CD4-positive, alpha-beta memory T cell (primary cell): ENCODE data around the gene NHERF1. TPM values are rescaled to one million over a fixed set of nuclear protein-coding genes. Genes with fewer than 3 reads are reported as not detected.

Experiments
- CTCF ChIA-PET: fragments of 350-600 bp; sonication (Branson Sonifier 250); formaldehyde crosslinking; loops from one replicate; lab custom pipeline; 2021; ENCODE audit warnings: inconsistent platforms; ENCODE audit not compliant: partially characterized antibody; lab: Charles Lee
- POLR2A ChIA-PET: fragments of 350-600 bp; sonication (Branson Sonifier 250); formaldehyde crosslinking; loops from one replicate; lab custom pipeline; 2021; ENCODE audit not compliant: partially characterized antibody; lab: Charles Lee
- DNase-seq, 5 donors: peaks; one replicate each; pipeline versions ENCODE4 v3.0.0 to v3.0.0-alpha.2; 2020 to 2022; ENCODE audit warnings: mixed read lengths in 1 of 5
- H3K27ac ChIP-seq: one replicate; pipeline ENCODE4 v1.7.0; 2013; ENCODE audit warnings: low read depth, low read length
- H3K27me3 ChIP-seq: 2 replicates; pipeline ENCODE4 v1.7.0; 2013; ENCODE audit warnings: mild to moderate bottlenecking, low read length, moderate library complexity; ENCODE audit not compliant: insufficient read depth
- H3K36me3 ChIP-seq: 2 replicates; pipeline ENCODE4 v1.7.0; 2013; ENCODE audit warnings: mild to moderate bottlenecking, low read length, moderate library complexity; ENCODE audit not compliant: insufficient read depth
- H3K4me1 ChIP-seq: 2 replicates; pipeline ENCODE4 v1.7.0; 2013; ENCODE audit warnings: mild to moderate bottlenecking, low read length, moderate library complexity; ENCODE audit not compliant: insufficient read depth
- H3K4me3 ChIP-seq, 2 donors: one replicate each; pipeline ENCODE4 v1.7.0; 2013; ENCODE audit warnings: low read length in 2 of 2, mild to moderate bottlenecking in 1 of 2
- H3K9me3 ChIP-seq, 2 donors: one replicate each; pipeline ENCODE4 v1.7.0; 2013; ENCODE audit warnings: low read length in 2 of 2, control low read depth in 1 of 2; ENCODE audit not compliant: control insufficient read depth in 1 of 2
- H3K27ac Mint-ChIP-seq, 7 donors: one replicate each; pipeline ENCODE4 v1.8.0; 2020 to 2021; ENCODE audit warnings: mixed read lengths in 7 of 7, mild to moderate bottlenecking in 6 of 7, inconsistent platforms in 3 of 7, moderate library complexity in 3 of 7
- H3K27me3 Mint-ChIP-seq, 2 donors: one replicate each; pipeline ENCODE4 v1.8.0; 2020 to 2021; ENCODE audit warnings: mixed read lengths in 2 of 2
- H3K36me3 Mint-ChIP-seq, 2 donors: one replicate each; pipeline ENCODE4 v1.8.0; 2020 to 2021; ENCODE audit warnings: mixed read lengths in 2 of 2, inconsistent platforms in 1 of 2, mild to moderate bottlenecking in 1 of 2
- H3K4me1 Mint-ChIP-seq, 4 donors: one replicate each; pipeline ENCODE4 v1.8.0; 2020 to 2021; ENCODE audit warnings: mixed read lengths in 4 of 4, mild to moderate bottlenecking in 1 of 4
- H3K4me3 Mint-ChIP-seq, 8 donors: one replicate each; pipeline ENCODE4 v1.8.0; 2020 to 2021; ENCODE audit warnings: mixed read lengths in 8 of 8, mild to moderate bottlenecking in 7 of 8, moderate library complexity in 6 of 8, inconsistent platforms in 3 of 8
- H3K9me3 Mint-ChIP-seq, 8 donors: one replicate each; pipeline ENCODE4 v1.8.0; 2020 to 2021; ENCODE audit warnings: mixed read lengths in 8 of 8, mild to moderate bottlenecking in 5 of 8, inconsistent platforms in 3 of 8, moderate library complexity in 1 of 8
- intact Hi-C: fragments of 100-400 bp; cut with micrococcal nuclease; formaldehyde crosslinking; loops from one replicate; pipeline ENCODE4 v1.15.1; 2023
- polyA plus RNA-seq, 2 donors: library from polyadenylated mRNA; unstranded; fragments of 300-500 nt; fragmentation: Illumina TruSeq; gene quantifications; one replicate each; pipeline ENCODE4 v1.2.3, GENCODE V29; 2021
- total RNA-seq, 2 experiments: library from RNA; stranded (reverse); gene quantifications; one replicate each; pipeline ENCODE4 v1.2.3, GENCODE V29; 2021

The NHERF1 gene
- total and polyA plus RNA-seq, 4 experiments from 2014 or later: 202 to 448 (median 267) TPM

DNA sequence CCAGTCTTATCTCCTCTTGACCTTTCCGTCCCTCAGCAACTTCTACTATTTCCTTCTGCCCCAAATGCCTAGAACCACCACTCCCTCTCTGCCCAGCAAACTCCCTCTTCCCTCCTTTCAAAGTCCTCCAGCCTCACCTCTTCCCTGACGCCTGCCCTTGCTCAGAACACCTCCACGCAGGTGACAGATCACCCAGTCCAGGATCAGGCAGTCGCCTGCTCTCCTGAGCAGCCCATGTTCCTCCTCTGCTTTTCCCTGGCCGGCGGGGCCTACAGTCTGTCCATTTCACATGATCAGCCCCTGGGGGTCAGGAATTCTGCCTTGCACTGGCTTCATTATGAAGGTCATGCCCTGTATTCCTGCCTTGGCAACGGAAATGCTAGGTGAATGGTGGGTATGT is 36.1 kb upstream of the NHERF1 start:
- H3K4me3 ChIP-seq: no peak overlapping the region
- Mint-ChIP-seq H3K9me3 (no peaks in the 10 kb centered on the region), H3K36me3 (no peaks in the 10 kb centered on the region), H3K4me3 (no peak overlapping the region), H3K27me3 (peaks cover 4 to 6% of the 10 kb centered on the region in 2 donors), H3K27ac (no peak overlapping the region), H3K4me1 (peaks cover 0 to 8% (median 6%) of the 10 kb centered on the region in 4 donors)
- no peaks in the 10 kb centered on the region for H3K9me3 ChIP-seq
- H3K4me1 ChIP-seq: peaks cover 6% of the 10 kb centered on the region
- ChIA-PET POLR2A (no interaction called here), CTCF (interaction anchor here (0.7 kb wide), 1 partner anchor 25 kb away, joined by 3 read pairs; no protein-coding TSS in a partner anchor)
- no peak for DNase-seq
- no peaks in the 10 kb centered on the region for H3K27me3 ChIP-seq
- intact Hi-C loops: no loop called here
- no peak overlapping the region for H3K27ac ChIP-seq
- H3K36me3 ChIP-seq: no peaks in the 10 kb centered on the region

DNA sequence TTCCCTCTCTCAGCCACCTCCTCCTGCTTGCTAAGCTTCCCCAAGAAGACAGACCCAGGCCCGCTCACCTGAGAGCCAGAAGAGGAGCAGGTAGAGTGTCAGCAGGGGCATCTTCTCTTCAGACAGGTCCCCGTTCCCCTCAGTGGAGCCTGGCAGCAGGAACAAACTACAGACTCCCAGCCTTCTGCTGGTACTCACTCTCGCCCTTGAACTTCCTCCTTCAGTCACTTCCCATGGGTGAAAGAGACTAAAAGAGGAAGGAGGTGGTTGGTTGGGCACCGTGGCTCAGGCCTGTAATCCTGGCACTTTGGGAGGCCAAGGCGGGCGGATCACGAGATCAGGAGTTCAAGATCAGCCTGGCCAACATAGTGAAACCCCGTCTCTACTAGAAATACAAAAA is 35.7 kb upstream of the NHERF1 start, which contains the start of gene CD300LF:
Gene CD300LF (minus strand): TSS at position 168 of the 400 bp plus-strand sequence. CDS start 57 bp downstream, at position 111.
- Mint-ChIP-seq H3K4me1 (peaks cover 0 to 8% (median 6%) of the 10 kb centered on the region in 4 donors), H3K27me3 (peaks cover 4 to 6% of the 10 kb centered on the region in 2 donors), H3K9me3 (no peaks in the 10 kb centered on the region), H3K36me3 (no peaks in the 10 kb centered on the region), H3K27ac (no peak within 1 kb of the TSS), H3K4me3 (no peak within 1 kb of the TSS)
- Histone ChIP-seq H3K9me3 (no peaks in the 10 kb centered on the region), H3K4me1 (peaks cover 6% of the 10 kb centered on the region), H3K27ac (no peak within 1 kb of the TSS), H3K27me3 (no peaks in the 10 kb centered on the region), H3K36me3 (no peaks in the 10 kb centered on the region), H3K4me3 (no peak within 1 kb of the TSS)
- ChIA-PET CTCF (no interaction called here), POLR2A (no interaction called here)
- DNase-seq: no peak
- intact Hi-C loops: no loop called here

DNA sequence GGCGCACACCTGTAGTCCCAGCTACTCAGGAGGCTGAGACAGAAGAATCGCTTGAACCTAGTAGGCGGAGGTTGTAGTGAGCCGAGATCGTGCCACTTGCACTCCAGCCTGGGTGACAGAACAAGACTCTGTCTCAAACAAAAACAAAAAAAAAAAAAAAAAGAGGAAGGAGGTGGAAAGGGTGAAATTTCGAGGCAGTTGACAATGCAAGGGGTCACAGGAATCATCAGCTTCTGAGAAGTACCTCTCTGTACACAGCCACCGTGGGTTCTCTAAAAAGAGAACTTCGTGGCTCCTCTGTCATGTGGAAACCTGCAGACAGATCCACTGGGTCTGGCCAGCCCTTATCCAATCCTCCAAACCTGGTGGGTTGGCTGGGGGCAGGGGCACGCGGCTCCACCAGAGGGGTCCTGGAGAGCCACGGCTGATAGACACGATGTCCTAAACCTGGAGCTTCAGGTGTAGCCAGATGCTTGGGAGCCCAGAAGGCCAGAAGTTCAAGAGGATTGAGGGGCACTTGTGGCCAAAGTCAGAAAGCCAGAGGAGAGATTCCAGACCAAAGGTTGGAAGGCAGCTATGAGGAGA is 35.2 kb upstream of the NHERF1 start:
- Histone ChIP-seq H3K27me3 (no peaks in the 10 kb centered on the region), H3K36me3 (no peaks in the 10 kb centered on the region), H3K9me3 (no peaks in the 10 kb centered on the region), H3K4me3 (no peak overlapping the region), H3K27ac (no peak overlapping the region), H3K4me1 (peaks cover 6% of the 10 kb centered on the region)
- no peak overlapping the region for H3K27ac Mint-ChIP-seq
- peaks cover 4 to 6% of the 10 kb centered on the region in 2 donors for H3K27me3 Mint-ChIP-seq
- no peak overlapping the region for H3K4me3 Mint-ChIP-seq
- ChIA-PET CTCF (interaction anchor here (1.6 to 2.1 kb wide), 2 partner anchors 11 to 78 kb away, joined by 3 to 6 read pairs; no protein-coding TSS in a partner anchor), POLR2A (no interaction called here)
- no peaks in the 10 kb centered on the region for H3K9me3 Mint-ChIP-seq
- peaks cover 0 to 8% (median 6%) of the 10 kb centered on the region in 4 donors for H3K4me1 Mint-ChIP-seq
- no peak for DNase-seq
- intact Hi-C loops: no loop called here
- H3K36me3 Mint-ChIP-seq: no peaks in the 10 kb centered on the region

DNA sequence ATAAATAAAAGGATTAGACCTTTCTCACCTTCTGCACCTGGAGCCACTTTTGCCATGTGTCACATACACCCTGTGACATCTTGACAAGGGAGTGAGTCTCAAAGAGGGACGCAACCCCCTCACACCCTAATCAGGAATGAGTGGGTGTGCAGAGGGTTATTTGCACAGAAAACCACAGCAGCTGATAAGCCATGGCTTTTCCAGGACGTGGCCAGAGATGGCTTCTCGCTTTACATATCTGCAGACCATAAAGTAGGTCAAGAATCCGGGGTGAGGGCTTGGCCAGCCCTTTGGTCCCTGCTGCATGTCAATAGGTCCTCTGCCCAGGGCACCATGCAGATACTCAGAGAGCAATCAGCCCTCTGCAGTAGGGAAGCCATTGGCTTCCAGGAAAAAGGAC is 33.3 kb upstream of the NHERF1 start:
- H3K4me3 Mint-ChIP-seq: no peak overlapping the region
- CTCF ChIA-PET: interaction anchor here (1.6 to 2.1 kb wide), 2 partner anchors 13 to 21 kb away, joined by 4 to 6 read pairs; partner anchors contain the start of gene RAB37

DNA sequence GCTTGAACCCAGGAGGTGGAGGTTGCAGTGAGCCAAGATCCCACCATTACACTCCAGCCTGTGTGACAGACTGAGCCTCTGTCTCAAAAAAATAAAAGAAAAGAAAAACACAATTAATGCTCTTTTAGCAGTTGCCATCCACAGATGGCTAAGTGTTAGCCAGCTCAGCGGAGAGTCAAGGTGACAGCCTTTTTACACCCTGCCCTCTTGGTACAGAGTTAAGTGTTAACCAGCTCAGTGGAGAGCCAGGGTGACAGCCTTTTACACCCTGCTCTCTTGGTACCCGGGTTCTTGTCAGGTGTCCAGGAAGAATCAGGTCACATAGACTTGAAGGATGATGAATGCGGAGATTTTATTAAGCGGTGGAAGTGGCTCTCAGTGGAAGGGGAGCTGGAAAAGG is 27.9 kb upstream of the NHERF1 start:
- Mint-ChIP-seq H3K36me3 (no peaks in the 10 kb centered on the region), H3K27me3 (peaks cover 2 to 3% of the 10 kb centered on the region in 2 donors), H3K4me1 (peaks cover 0 to 2% (median under 1%) of the 10 kb centered on the region in 4 donors), H3K9me3 (no peaks in the 10 kb centered on the region), H3K4me3 (no peak overlapping the region), H3K27ac (no peak overlapping the region)
- ChIA-PET POLR2A (interaction anchor here (0.8 kb wide), 1 partner anchor 17 kb away, joined by 3 read pairs; no protein-coding TSS in a partner anchor), CTCF (no interaction called here)
- Histone ChIP-seq H3K27ac (no peak overlapping the region), H3K4me3 (no peak overlapping the region), H3K36me3 (no peaks in the 10 kb centered on the region), H3K4me1 (no peaks in the 10 kb centered on the region), H3K27me3 (no peaks in the 10 kb centered on the region), H3K9me3 (no peaks in the 10 kb centered on the region)
- intact Hi-C loops: no loop called here
- DNase-seq: no peak

More for the DNA sequence above, 33.3 kb upstream of the NHERF1 start:
- no peak for DNase-seq
- Histone ChIP-seq H3K9me3 (no peaks in the 10 kb centered on the region), H3K4me3 (no peak overlapping the region), H3K27me3 (no peaks in the 10 kb centered on the region), H3K4me1 (peaks cover 6% of the 10 kb centered on the region), H3K36me3 (no peaks in the 10 kb centered on the region), H3K27ac (no peak overlapping the region)
- POLR2A ChIA-PET: interaction anchor here (0.9 kb wide), 1 partner anchor 22 kb away, joined by 3 read pairs; the partner anchor contains the start of gene RAB37
- Mint-ChIP-seq H3K9me3 (no peaks in the 10 kb centered on the region), H3K4me1 (peaks cover 0 to 8% (median 6%) of the 10 kb centered on the region in 4 donors), H3K27me3 (peaks cover 4 to 6% of the 10 kb centered on the region in 2 donors), H3K27ac (no peak overlapping the region), H3K36me3 (no peaks in the 10 kb centered on the region)
- intact Hi-C loops: no loop called here

DNA sequence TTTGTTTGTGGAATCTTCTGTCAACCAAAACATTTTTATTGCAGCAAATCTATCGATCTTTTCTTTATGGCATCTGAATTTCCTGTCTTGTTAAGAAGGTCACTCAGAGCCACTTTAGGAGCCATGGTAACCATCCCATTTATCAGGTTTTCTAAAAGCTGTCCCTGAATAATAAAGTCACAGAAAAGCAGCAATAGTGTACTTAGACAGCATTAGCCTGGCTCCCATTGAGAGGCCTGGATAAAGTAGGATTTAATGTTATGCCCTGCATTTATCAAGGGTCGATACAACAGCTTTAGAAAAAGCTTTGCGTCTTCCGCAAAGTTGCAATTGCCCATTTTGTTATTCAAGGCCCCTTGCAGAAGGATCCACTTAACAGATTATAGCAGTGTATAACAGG is 25.6 kb upstream of the NHERF1 start:
- POLR2A ChIA-PET: no interaction called here

DNA sequence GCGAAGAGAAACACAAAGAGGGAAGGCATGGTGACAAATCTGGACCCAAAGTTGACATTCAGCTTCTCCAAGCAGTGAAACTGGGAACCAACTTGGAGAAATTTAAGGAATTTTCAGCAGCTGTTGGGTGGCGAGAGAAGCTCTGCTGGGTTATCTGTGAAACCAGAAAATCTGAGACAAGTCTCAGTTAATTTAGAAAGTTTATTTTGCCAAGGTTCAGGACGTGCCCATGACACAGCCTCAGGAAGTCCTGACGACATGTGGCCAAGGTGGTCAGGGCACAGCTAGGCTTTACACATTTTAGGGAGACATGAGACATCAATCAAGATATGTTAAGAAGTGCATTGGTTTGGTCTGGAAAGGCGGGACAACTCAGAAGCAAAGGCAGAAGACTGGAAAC is 24.5 kb upstream of the NHERF1 start:
- ChIA-PET POLR2A (interaction anchor here (1.3 kb wide), 1 partner anchor 26 kb away, joined by 4 read pairs; no protein-coding TSS in a partner anchor), CTCF (interaction anchor here (4.4 kb wide), 1 partner anchor 13 kb away, joined by 27 read pairs; the partner anchor contains the start of gene RAB37)
- Histone ChIP-seq H3K36me3 (no peaks in the 10 kb centered on the region), H3K9me3 (no peaks in the 10 kb centered on the region), H3K4me3 (no peak overlapping the region), H3K27ac (no peak overlapping the region), H3K27me3 (no peaks in the 10 kb centered on the region), H3K4me1 (no peaks in the 10 kb centered on the region)
- DNase-seq: no peak
- Mint-ChIP-seq H3K27me3 (peaks cover 0 to 3% of the 10 kb centered on the region in 2 donors), H3K27ac (no peak overlapping the region), H3K9me3 (no peaks in the 10 kb centered on the region), H3K4me1 (peaks cover 0 to 2% (median under 1%) of the 10 kb centered on the region in 4 donors), H3K4me3 (no peak overlapping the region), H3K36me3 (no peaks in the 10 kb centered on the region)
- intact Hi-C loops: no loop called here

More for the DNA sequence above, 25.6 kb upstream of the NHERF1 start:
- H3K4me1 ChIP-seq: no peaks in the 10 kb centered on the region
- Mint-ChIP-seq H3K4me3 (no peak overlapping the region), H3K9me3 (no peaks in the 10 kb centered on the region), H3K27ac (no peak overlapping the region), H3K36me3 (no peaks in the 10 kb centered on the region), H3K27me3 (peaks cover 0 to 3% of the 10 kb centered on the region in 2 donors), H3K4me1 (peaks cover 0 to 2% (median under 1%) of the 10 kb centered on the region in 4 donors)
- DNase-seq: no peak
- intact Hi-C loops: no loop called here
- no peaks in the 10 kb centered on the region for H3K27me3 ChIP-seq
- no peak overlapping the region for H3K27ac ChIP-seq
- no peaks in the 10 kb centered on the region for H3K9me3 ChIP-seq
- H3K36me3 ChIP-seq: no peaks in the 10 kb centered on the region
- H3K4me3 ChIP-seq: no peak overlapping the region
- CTCF ChIA-PET: interaction anchor here (2.0 kb wide), 1 partner anchor 65 kb away, joined by 9 read pairs; no protein-coding TSS in a partner anchor
